Adrenal gland (tissue), 5 donors: ENCODE measurements around the gene TRPV2.

Experiments used
- POLR2A ChIP-seq, 2 donors: fragments of 450-650 bp; IDR thresholded peaks; one replicate each; pipeline ENCODE4 v1.6.1; 2017; ENCODE audit warnings: antibody characterized with exemption in 2 of 2, mild to moderate bottlenecking in 2 of 2, moderate library complexity in 1 of 2
- TF ChIP-seq, protein P1 (sequence below), 6 experiments: fragments of 450-650 bp in 4 of 6; fragments of 200-600 bp in 2 of 6; sonication (generic) in 1 of 6; IDR thresholded peaks; 1 replicate in 5 of 6; 2 replicates in 1 of 6; pipeline versions ENCODE4 v1.5.1 to v1.8.0; 2016 to 2021; ENCODE audit warnings: antibody characterized with exemption in 6 of 6, mild to moderate bottlenecking in 2 of 6, moderate library complexity in 1 of 6
- donor health status: DM: no; HTN: no; CAD: no.

DNA sequence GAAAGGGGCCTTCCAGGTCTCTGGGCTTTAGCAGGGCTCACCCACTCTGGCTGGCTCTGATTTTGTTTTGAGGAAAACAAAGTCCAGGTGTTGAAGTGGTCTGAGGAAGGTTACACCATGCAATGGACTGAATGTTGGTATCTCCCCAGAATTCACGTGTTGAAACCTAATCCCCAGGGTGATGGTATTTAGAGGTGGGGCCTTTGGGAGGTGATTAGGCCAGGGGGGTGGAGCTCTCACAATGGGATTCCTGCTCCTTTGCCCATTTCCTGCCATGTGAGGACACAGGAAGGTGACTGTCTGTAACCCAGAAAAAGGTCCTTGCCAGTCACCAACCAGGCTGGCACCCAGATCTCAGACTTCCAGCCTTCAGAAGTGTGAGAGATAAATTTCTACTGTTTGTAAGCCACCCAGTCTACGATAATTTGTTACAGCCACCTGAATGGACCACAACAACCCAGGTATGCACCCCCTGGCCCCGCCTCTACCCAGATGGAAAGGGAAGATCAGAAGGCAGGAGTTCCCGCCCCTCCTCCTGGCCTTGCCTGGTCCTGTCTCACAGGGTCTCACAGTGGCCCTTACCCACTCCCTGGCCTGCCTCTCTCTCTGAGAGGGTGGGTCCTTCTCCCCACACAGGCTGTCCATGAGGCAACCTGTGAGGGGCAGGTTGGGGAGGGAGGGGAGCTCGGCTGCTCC lies 44.6 kb downstream of the TRPV2 start:
- TF ChIP-seq, protein P1, sequence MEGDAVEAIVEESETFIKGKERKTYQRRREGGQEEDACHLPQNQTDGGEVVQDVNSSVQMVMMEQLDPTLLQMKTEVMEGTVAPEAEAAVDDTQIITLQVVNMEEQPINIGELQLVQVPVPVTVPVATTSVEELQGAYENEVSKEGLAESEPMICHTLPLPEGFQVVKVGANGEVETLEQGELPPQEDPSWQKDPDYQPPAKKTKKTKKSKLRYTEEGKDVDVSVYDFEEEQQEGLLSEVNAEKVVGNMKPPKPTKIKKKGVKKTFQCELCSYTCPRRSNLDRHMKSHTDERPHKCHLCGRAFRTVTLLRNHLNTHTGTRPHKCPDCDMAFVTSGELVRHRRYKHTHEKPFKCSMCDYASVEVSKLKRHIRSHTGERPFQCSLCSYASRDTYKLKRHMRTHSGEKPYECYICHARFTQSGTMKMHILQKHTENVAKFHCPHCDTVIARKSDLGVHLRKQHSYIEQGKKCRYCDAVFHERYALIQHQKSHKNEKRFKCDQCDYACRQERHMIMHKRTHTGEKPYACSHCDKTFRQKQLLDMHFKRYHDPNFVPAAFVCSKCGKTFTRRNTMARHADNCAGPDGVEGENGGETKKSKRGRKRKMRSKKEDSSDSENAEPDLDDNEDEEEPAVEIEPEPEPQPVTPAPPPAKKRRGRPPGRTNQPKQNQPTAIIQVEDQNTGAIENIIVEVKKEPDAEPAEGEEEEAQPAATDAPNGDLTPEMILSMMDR (IDR thresholded peaks at IDR 0.05) = no peak
- no peak for TF ChIP-seq POLR2A (IDR thresholded peaks at IDR 0.05)
